GM12872 (cell line): Measurements from ENCODE around the gene PPP1R27.

Source experiments
- TF ChIP-seq, protein P1 (sequence below): IDR thresholded peaks from 3 replicates; pipeline ENCODE4 v1.5.1; 2011; ENCODE audit warnings: low read depth, mild to moderate bottlenecking, low read length, moderate library complexity; ENCODE audit not compliant: insufficient read depth

The PPP1R27 gene

DNA sequence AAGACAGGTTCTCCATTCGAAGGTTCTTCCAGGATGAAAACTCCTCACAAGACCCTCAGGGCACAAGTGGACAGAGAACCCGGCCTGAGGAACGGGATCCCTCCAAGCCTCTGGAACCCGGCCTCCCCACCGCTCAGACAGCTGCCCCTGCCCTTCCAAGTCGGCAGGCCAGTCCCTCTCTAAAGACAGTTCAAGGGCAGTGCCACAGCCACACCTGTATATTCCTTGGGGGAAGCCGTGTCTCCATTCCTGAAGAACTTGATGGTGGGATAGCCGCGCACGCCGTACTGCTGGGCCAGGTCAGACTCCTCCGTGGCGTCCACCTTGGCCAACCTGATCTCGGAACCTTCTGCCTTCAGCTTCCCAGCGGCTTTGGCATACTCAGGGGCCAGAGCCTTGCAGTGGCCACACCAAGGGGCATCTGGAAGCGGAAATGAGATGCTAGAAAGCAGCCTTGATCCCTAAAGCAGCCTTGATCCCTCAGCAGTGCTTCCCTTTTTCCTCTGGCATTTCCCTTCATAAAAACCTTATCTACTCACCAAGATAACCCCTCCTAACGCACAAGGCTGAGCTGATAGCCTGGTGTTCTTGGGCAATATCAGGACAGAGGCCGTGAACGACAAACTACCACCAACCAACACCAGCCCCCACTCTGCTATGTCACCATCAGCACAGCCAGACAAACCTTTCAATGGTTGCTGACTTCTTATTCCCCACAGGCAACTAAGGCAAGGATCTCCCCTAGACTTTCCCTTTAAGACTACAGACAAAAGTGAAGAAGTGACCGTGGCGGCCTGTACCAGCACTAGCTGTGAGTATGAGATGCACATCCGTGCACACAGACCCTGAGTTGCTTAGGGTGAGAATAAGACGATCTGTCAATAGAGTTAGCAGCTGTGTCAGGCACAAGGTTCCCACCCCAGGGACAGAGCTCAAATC is 24.4 kb upstream of the PPP1R27 start:
- TF ChIP-seq, protein P1, sequence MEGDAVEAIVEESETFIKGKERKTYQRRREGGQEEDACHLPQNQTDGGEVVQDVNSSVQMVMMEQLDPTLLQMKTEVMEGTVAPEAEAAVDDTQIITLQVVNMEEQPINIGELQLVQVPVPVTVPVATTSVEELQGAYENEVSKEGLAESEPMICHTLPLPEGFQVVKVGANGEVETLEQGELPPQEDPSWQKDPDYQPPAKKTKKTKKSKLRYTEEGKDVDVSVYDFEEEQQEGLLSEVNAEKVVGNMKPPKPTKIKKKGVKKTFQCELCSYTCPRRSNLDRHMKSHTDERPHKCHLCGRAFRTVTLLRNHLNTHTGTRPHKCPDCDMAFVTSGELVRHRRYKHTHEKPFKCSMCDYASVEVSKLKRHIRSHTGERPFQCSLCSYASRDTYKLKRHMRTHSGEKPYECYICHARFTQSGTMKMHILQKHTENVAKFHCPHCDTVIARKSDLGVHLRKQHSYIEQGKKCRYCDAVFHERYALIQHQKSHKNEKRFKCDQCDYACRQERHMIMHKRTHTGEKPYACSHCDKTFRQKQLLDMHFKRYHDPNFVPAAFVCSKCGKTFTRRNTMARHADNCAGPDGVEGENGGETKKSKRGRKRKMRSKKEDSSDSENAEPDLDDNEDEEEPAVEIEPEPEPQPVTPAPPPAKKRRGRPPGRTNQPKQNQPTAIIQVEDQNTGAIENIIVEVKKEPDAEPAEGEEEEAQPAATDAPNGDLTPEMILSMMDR = no peak

- TF ChIP-seq, protein P1 = no peak
These were observed 23.5 kb upstream of the PPP1R27 start for GRCh38 chr17:81858170-81858966.

GRCh38 chr17:81854974-81855774 is 20.3 kb upstream of the PPP1R27 start:
- TF ChIP-seq, protein P1 = no peak

DNA sequence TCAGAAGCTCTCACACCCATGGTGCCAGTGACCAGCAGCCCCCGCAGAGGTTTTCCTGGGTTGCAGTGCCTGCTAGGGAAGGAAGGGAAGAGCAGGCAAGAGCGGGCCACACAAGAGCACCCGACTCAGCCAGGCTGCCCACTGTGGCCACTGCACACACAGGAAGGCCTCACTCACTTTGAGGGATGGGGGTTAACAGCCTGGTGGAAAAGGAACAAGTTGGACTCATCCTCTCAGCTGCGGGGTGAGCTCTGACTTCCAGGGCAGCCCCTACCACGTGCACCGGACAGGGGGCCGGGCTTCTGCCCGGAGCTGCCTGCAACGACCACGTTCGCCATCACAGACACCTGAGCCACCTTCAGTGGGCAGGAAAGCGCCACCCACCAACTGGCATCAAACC is 17.4 kb upstream of the PPP1R27 start:
- TF ChIP-seq, protein P1 = no peak

DNA sequence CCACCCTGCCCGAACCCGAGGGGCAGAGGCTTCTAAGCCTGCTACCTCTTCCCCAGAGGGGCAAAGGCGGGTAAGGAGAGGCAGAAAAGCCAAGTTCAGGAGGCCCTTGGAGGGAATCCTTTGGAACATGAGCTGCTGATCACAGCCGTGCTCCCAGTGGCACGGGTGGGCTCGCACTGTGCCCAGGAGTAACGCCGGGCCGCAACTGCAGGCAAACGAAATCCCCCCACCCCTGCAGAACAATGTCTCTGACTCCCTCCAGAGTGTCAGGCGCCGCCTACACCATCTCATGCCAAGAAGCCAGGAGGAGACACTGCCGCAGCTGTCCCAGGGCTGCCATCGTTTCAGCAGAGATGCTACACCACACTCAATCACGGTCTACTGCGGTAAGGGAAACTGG is 16.6 kb upstream of the PPP1R27 start:
- TF ChIP-seq, protein P1 = no peak

GRCh38 chr17:81849457-81849856 is 14.6 kb upstream of the PPP1R27 start:
- TF ChIP-seq, protein P1 = no peak
